ENCODE data around the gene SULT1C2.

DNA sequence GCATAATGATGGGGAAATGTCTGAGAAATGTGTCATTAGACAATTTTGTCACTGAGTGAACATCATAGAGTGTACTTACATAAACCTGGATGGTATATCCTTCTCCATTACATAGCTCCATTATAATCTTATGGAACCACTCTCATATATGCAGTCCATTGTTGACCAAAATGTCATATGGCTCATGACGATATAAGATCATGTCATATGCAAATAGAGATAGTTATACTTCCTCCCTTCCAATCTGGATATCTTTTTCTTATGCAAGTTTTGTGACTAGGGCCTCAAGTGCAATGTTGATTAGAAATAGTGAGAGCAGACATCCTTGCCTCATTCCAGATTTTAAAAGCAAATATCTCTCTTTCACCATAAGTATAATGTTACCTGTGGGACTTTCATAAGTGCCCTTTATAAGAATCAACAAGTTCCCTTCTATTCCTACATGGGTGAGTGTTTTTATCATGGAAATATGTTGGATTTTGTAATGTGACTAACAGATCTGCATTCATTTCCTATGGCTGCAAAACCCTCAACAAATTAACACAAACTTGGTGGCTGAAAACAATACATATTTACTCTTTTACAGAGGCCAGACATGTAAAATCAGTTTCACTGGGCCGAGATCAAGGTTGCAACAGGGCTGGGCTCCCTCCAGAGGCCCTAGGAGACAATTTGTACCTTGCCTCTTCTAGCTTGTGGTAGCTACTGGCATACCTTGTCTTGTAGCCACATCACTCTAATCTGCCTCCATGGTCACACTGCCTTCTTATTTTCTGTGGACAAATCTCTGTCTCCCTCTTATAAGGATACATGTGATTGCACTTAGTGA, 67.4 kb downstream of the SULT1C2 start:
- TF ChIP-seq, protein P1, sequence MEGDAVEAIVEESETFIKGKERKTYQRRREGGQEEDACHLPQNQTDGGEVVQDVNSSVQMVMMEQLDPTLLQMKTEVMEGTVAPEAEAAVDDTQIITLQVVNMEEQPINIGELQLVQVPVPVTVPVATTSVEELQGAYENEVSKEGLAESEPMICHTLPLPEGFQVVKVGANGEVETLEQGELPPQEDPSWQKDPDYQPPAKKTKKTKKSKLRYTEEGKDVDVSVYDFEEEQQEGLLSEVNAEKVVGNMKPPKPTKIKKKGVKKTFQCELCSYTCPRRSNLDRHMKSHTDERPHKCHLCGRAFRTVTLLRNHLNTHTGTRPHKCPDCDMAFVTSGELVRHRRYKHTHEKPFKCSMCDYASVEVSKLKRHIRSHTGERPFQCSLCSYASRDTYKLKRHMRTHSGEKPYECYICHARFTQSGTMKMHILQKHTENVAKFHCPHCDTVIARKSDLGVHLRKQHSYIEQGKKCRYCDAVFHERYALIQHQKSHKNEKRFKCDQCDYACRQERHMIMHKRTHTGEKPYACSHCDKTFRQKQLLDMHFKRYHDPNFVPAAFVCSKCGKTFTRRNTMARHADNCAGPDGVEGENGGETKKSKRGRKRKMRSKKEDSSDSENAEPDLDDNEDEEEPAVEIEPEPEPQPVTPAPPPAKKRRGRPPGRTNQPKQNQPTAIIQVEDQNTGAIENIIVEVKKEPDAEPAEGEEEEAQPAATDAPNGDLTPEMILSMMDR (IDR thresholded peaks at IDR 0.05): no peak
- no peak for TF ChIP-seq POLR2A (IDR thresholded peaks at IDR 0.05)
